ENCODE data around the gene SLC39A1. TPM values are rescaled to one million over a fixed set of nuclear protein-coding genes. Genes with fewer than 3 reads are reported as not detected.

Gene SLC39A1
- total and polyA plus RNA-seq, 9 of the 15 experiments (the other 6 are each of a cell fraction or from before 2014, with no cell fraction given) = 9.9 to 81.1 (median 62.7) TPM

DNA sequence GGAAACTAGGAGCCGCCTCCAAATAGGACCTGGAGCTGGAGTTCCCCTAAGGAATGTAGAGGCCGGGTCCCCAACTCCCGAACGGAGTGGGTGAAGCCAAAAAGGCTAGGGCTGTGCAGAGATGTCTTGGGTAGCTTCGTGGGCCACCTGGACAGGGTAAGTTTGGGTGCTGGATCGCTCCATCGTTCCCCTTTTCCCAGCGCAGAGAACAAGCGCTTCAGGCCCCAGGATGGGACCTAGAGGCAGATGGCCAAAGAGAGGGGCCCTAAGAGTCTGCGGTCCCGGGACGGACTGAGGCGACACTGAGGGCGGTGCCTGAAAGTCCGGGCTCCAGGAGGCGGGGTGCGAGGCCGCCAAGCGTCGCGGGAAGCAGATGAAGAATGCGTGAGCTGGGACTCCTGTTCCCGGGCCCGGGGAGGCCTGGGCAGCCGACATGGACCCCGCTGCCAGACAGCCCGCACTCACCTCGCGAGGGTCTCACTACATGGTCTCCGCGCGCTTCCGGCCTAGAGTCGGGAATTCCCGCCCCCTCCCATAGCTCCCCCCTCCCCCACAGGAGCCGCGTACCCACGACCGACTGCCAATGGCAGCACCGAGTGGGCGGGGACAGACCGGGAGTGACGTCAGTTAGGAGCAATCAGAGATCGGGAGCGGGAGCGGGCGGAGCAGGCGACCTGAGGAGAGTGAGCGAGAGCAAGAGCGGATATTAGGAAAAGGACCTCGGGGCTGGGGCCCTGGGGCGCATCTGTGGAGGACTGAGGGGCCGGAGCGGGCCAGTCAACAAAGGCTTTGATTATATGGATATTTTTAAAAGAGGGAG is at the start of gene SLC39A1 (continued):
- TF ChIP-seq ZNF197 (CRISPR knock-in tag; IDR thresholded peaks at IDR 0.05; ENCODE audit: low read depth) (no peak), POLR2G (IDR thresholded peaks at IDR 0.05; ENCODE audit: low read depth, low read length) (peak; percentile 92), ARID4B (CRISPR knock-in tag; IDR thresholded peaks at IDR 0.05) (0 out of 2 replicates have a peak, but pooled peaks have one; percentile 11), ESRRA (IDR thresholded peaks at IDR 0.05; ENCODE audit: borderline replicate concordance, low read depth) (0 out of 2 replicates have a peak, but pooled peaks have one; percentile 5), SUPT5H (IDR thresholded peaks at IDR 0.05) (peak; percentile 75), BHLHE40 (IDR thresholded peaks at IDR 0.05; ENCODE audit: low read length) (peak; percentile 6; the same call in 1 of the 2 replicates), GABPA (tag; conservative IDR thresholded peaks at IDR 0.05; ENCODE audit: low read depth) (peak; percentile 71), ZBTB49 (CRISPR knock-in tag; IDR thresholded peaks at IDR 0.05; ENCODE audit: borderline replicate concordance) (0 out of 2 replicates have a peak, but pooled peaks have one; percentile 31), MAX (CRISPR knock-in tag; IDR thresholded peaks at IDR 0.05) (peak; percentile 8), MBD2 (IDR thresholded peaks at IDR 0.05; ENCODE audit: borderline replicate concordance, low read depth) (peak; percentile 74; the same call in 1 of the 2 replicates), CREB1 (IDR thresholded peaks at IDR 0.05) (peak; percentile 69; the same call in 1 of the 2 replicates), CREB1 (CRISPR knock-in tag; IDR thresholded peaks at IDR 0.05) (peak; percentile 74; the same call in 1 of the 2 replicates), TAF7 (tag; IDR thresholded peaks at IDR 0.05) (0 out of 2 replicates have a peak, but pooled peaks have one; percentile 36), BCOR (IDR thresholded peaks at IDR 0.05) (0 out of 2 replicates have a peak, but pooled peaks have one; percentile 2)
- TF ChIP-seq, protein P1, sequence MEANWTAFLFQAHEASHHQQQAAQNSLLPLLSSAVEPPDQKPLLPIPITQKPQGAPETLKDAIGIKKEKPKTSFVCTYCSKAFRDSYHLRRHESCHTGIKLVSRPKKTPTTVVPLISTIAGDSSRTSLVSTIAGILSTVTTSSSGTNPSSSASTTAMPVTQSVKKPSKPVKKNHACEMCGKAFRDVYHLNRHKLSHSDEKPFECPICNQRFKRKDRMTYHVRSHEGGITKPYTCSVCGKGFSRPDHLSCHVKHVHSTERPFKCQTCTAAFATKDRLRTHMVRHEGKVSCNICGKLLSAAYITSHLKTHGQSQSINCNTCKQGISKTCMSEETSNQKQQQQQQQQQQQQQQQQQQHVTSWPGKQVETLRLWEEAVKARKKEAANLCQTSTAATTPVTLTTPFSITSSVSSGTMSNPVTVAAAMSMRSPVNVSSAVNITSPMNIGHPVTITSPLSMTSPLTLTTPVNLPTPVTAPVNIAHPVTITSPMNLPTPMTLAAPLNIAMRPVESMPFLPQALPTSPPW (CRISPR knock-in tag; IDR thresholded peaks at IDR 0.05) = peak; percentile 89
